H1 (cell line): ENCODE measurements around the gene BTRC.

Experiments
- JUND ChIP-seq: IDR thresholded peaks from 2 replicates; pipeline ENCODE4 v1.6.1; 2011; ENCODE audit warnings: mild to moderate bottlenecking, improper control_type of control experiment, low read length
- TBP ChIP-seq: IDR thresholded peaks from 2 replicates; pipeline ENCODE4 v1.6.1; 2011; ENCODE audit warnings: low read depth, low read length, improper control_type of control experiment

DNA sequence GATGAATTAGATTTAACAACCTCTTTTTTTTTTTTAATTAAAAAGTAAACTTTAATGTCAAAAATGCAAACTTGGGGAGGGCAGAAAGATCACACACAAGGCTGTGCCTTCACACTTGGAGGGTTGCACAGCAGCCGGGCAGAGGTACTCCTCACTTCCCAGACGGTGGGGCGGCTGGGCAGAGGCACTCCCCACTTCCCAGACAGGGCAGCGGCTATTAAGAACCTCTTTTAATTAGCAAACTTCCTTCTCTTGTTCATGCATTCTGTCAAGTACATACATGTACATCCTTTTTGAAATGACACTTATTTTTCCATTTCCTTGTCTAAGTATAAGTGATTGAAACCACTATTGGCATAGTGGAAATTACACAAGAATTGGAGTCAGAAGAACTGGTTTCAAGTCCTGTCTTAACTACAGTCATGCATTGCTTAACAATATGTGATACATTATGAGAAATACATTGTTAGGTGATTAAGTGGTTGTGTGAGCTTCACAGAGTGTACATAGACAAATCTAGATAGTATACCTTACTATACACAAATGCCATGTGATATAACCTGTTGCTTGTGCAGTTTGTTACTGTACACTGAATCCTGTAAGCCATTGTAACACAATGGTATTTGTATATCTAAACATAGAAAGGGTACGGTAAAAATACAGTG is 26.5 kb downstream of the BTRC start:
- TF ChIP-seq JUND (no peak), TBP (no peak)
